Natural killer cell treated with Interleukin-12 subunit alpha and Interleukin-12 subunit beta and Interleukin-15 and Interleukin-18, amount 100 ng/mL, for 72 hours (primary cell): ENCODE results near the gene RDH8. TPM values are rescaled to one million over a fixed set of nuclear protein-coding genes. Genes with fewer than 3 reads are reported as not detected.
"Not testable (repeated sequence)": the region's sequence is repeated elsewhere in the genome, so short reads cannot be mapped to it uniquely, and the experiment has no call there.

Experiments
- ATAC-seq, 2 donors: fragments of 150-1000 bp; cut with Tn5 transposase in 1 of 2; sonication (Bioruptor Pico), chemical (Tn5 transposase) in 1 of 2; 2 replicates each; pipeline ENCODE4 v1.10.0; 2021
- DNase-seq: peaks from one replicate; pipeline ENCODE4 v3.0.0; 2022; ENCODE audit warnings: low spot score
- H3K27ac Mint-ChIP-seq, 2 donors: 1 replicate in 1 of 2; 2 replicates in 1 of 2; pipeline ENCODE4 v1.8.0; 2022; ENCODE audit warnings: mixed read lengths in 2 of 2, mild to moderate bottlenecking in 1 of 2, moderate library complexity in 1 of 2
- H3K27me3 Mint-ChIP-seq, 2 donors: 1 replicate in 1 of 2; 2 replicates in 1 of 2; pipeline ENCODE4 v1.8.0; 2022; ENCODE audit warnings: mixed read lengths in 2 of 2
- H3K36me3 Mint-ChIP-seq: one replicate; pipeline ENCODE4 v1.8.0; 2022; ENCODE audit warnings: mixed read lengths
- H3K4me1 Mint-ChIP-seq, 2 donors: 1 replicate in 1 of 2; 2 replicates in 1 of 2; pipeline ENCODE4 v1.8.0; 2022; ENCODE audit warnings: low read depth in 2 of 2, mixed read lengths in 2 of 2, mild to moderate bottlenecking in 1 of 2
- H3K4me3 Mint-ChIP-seq: one replicate; pipeline ENCODE4 v1.8.0; 2022; ENCODE audit warnings: mixed read lengths
- H3K9me3 Mint-ChIP-seq: 2 replicates; pipeline ENCODE4 v1.8.0; 2022; ENCODE audit warnings: mixed read lengths
- total RNA-seq, 2 donors: library from RNA; stranded (reverse); gene quantifications; one replicate each; pipeline ENCODE4 v1.2.3, GENCODE V29; 2022

Gene RDH8
- total RNA-seq, 2 donors from 2014 or later = not detected

GRCh38 chr19:10010247-10010691 lies 3.0 kb upstream of the RDH8 start, which contains the start of gene COL5A3:
COL5A3 (minus strand) TSS chr19:10010504; CDS start chr19:10010385, 119 bp downstream.
- peaks cover 33 to 38% of the 10 kb centered on the region in 2 donors for H3K4me1 Mint-ChIP-seq
- DNase-seq = no peak
- ATAC-seq = no peak
- H3K4me3 Mint-ChIP-seq = peak within 1 kb of the TSS; percentile 62
- H3K9me3 Mint-ChIP-seq = no peaks in the 10 kb centered on the region
- H3K27me3 Mint-ChIP-seq = peaks cover 40 to 42% of the 10 kb centered on the region in 2 donors
- H3K27ac Mint-ChIP-seq = no peak within 1 kb of the TSS
- no peaks in the 10 kb centered on the region for H3K36me3 Mint-ChIP-seq

- Mint-ChIP-seq H3K4me1 (peaks cover 32 to 35% of the 10 kb centered on the region in 2 donors), H3K4me3 (no peak overlapping the region), H3K27me3 (peaks cover 40 to 42% of the 10 kb centered on the region in 2 donors), H3K27ac (no peak overlapping the region), H3K9me3 (no peaks in the 10 kb centered on the region), H3K36me3 (no peaks in the 10 kb centered on the region)
- no peak for DNase-seq
- no peak for ATAC-seq
Observed at GRCh38 chr19:10010939-10011338, 2.3 kb upstream of the RDH8 start.

GRCh38 chr19:10011974-10012373 lies 1.3 kb upstream of the RDH8 start:
- H3K36me3 Mint-ChIP-seq = no peaks in the 10 kb centered on the region
- no peak overlapping the region for H3K27ac Mint-ChIP-seq
- peaks cover 39 to 42% of the 10 kb centered on the region in 2 donors for H3K27me3 Mint-ChIP-seq
- no peak overlapping the region for H3K4me3 Mint-ChIP-seq
- no peaks in the 10 kb centered on the region for H3K9me3 Mint-ChIP-seq
- peaks cover 24 to 27% of the 10 kb centered on the region in 2 donors for H3K4me1 Mint-ChIP-seq
- DNase-seq = no peak
- no peak for ATAC-seq

- ATAC-seq (no peak), DNase-seq (no peak)
- Mint-ChIP-seq H3K27me3 (peaks cover 23 to 29% of the 10 kb centered on the region in 2 donors), H3K4me3 (no peak overlapping the region), H3K9me3 (no peaks in the 10 kb centered on the region), H3K27ac (no peak overlapping the region), H3K4me1 (peaks cover 7 to 9% of the 10 kb centered on the region in 2 donors), H3K36me3 (no peaks in the 10 kb centered on the region)
Observed at GRCh38 chr19:10013834-10014618, 743 bp downstream of the RDH8 start.

GRCh38 chr19:10018263-10018662 lies 5.0 kb downstream of the RDH8 start:
- Mint-ChIP-seq H3K27me3 (peaks cover 1 to 11% of the 10 kb centered on the region in 2 donors), H3K36me3 (no peaks in the 10 kb centered on the region), H3K9me3 (no peaks in the 10 kb centered on the region), H3K4me1 (no peaks in the 10 kb centered on the region), H3K4me3 (no peak overlapping the region), H3K27ac (no peak overlapping the region)
- no peak for DNase-seq
- no peak for ATAC-seq

- no peak for ATAC-seq
- H3K9me3 Mint-ChIP-seq = no peaks in the 10 kb centered on the region
- no peaks in the 10 kb centered on the region for H3K36me3 Mint-ChIP-seq
- no peak overlapping the region for H3K27ac Mint-ChIP-seq
- no peak overlapping the region for H3K4me3 Mint-ChIP-seq
- no peaks in the 10 kb centered on the region for H3K4me1 Mint-ChIP-seq
- H3K27me3 Mint-ChIP-seq = peaks cover 0 to 11% of the 10 kb centered on the region in 2 donors
- no peak for DNase-seq
Observed at GRCh38 chr19:10018786-10019185, 5.5 kb downstream of the RDH8 start.

- H3K4me1 Mint-ChIP-seq = no peaks in the 10 kb centered on the region
- H3K4me3 Mint-ChIP-seq = no peak overlapping the region
- DNase-seq = no peak
- H3K27ac Mint-ChIP-seq = no peak overlapping the region
- H3K9me3 Mint-ChIP-seq = no peaks in the 10 kb centered on the region
- no peak for ATAC-seq
- H3K27me3 Mint-ChIP-seq = peaks cover 0 to 11% of the 10 kb centered on the region in 2 donors
- H3K36me3 Mint-ChIP-seq = no peaks in the 10 kb centered on the region
Observed at GRCh38 chr19:10019246-10019645, 6.0 kb downstream of the RDH8 start.

- Mint-ChIP-seq H3K36me3 (no peaks in the 10 kb centered on the region), H3K27me3 (peaks cover 0 to 11% of the 10 kb centered on the region in 2 donors), H3K27ac (no peak overlapping the region), H3K4me1 (no peaks in the 10 kb centered on the region), H3K4me3 (no peak overlapping the region), H3K9me3 (no peaks in the 10 kb centered on the region)
- no peak for DNase-seq
- ATAC-seq = no peak
Observed at GRCh38 chr19:10020851-10021250, 7.6 kb downstream of the RDH8 start.

- H3K36me3 Mint-ChIP-seq = no peaks in the 10 kb centered on the region
- no peak overlapping the region for H3K4me3 Mint-ChIP-seq
- no peaks in the 10 kb centered on the region for H3K4me1 Mint-ChIP-seq
- ATAC-seq (peak in 1 of 2 donors; percentile 36), DNase-seq (no peak)
- no peaks in the 10 kb centered on the region for H3K9me3 Mint-ChIP-seq
- H3K27ac Mint-ChIP-seq = no peak overlapping the region
- peaks cover 4 to 11% of the 10 kb centered on the region in 2 donors for H3K27me3 Mint-ChIP-seq
Observed at GRCh38 chr19:10021446-10021845, 8.2 kb downstream of the RDH8 start.

GRCh38 chr19:10021863-10022262 lies 8.6 kb downstream of the RDH8 start:
- no peak for ATAC-seq
- Mint-ChIP-seq H3K4me3 (no peak overlapping the region), H3K9me3 (no peaks in the 10 kb centered on the region), H3K36me3 (no peaks in the 10 kb centered on the region), H3K27me3 (peaks cover 8 to 12% of the 10 kb centered on the region in 2 donors), H3K27ac (no peak overlapping the region), H3K4me1 (no peaks in the 10 kb centered on the region)
- no peak for DNase-seq

GRCh38 chr19:10023096-10023495 lies 9.8 kb downstream of the RDH8 start:
- H3K9me3 Mint-ChIP-seq, H3K27ac Mint-ChIP-seq, DNase-seq, H3K36me3 Mint-ChIP-seq, H3K4me3 Mint-ChIP-seq, H3K4me1 Mint-ChIP-seq, ATAC-seq: not testable (repeated sequence)
- H3K27me3 Mint-ChIP-seq = peaks cover 10 to 11% of the 10 kb centered on the region in 2 donors

- Mint-ChIP-seq H3K9me3 (no peaks in the 10 kb centered on the region), H3K4me1 (no peaks in the 10 kb centered on the region), H3K4me3 (no peak overlapping the region), H3K36me3 (no peaks in the 10 kb centered on the region), H3K27me3 (peaks cover 5 to 10% of the 10 kb centered on the region in 2 donors), H3K27ac (no peak overlapping the region)
- DNase-seq = no peak
- ATAC-seq = no peak
Observed at GRCh38 chr19:10026744-10027143, 13.5 kb downstream of the RDH8 start.

GRCh38 chr19:10027158-10027997 lies 14.1 kb downstream of the RDH8 start:
- H3K27me3 Mint-ChIP-seq = peaks cover 8 to 15% of the 10 kb centered on the region in 2 donors
- no peaks in the 10 kb centered on the region for H3K36me3 Mint-ChIP-seq
- ATAC-seq (peak; percentile 91 to 92), DNase-seq (peak; percentile 84)
- no peak overlapping the region for H3K27ac Mint-ChIP-seq
- no peaks in the 10 kb centered on the region for H3K4me1 Mint-ChIP-seq
- H3K9me3 Mint-ChIP-seq = no peaks in the 10 kb centered on the region
- H3K4me3 Mint-ChIP-seq = no peak overlapping the region

- ATAC-seq (no peak), DNase-seq (no peak)
- Mint-ChIP-seq H3K27ac (no peak overlapping the region), H3K9me3 (no peaks in the 10 kb centered on the region), H3K36me3 (no peaks in the 10 kb centered on the region), H3K4me1 (no peaks in the 10 kb centered on the region), H3K27me3 (peaks cover 17 to 20% of the 10 kb centered on the region in 2 donors), H3K4me3 (no peak overlapping the region)
Observed at GRCh38 chr19:10033614-10034013, 20.3 kb downstream of the RDH8 start.
